ENCODE data around the gene PRRG3.

PRRG3 gene

DNA sequence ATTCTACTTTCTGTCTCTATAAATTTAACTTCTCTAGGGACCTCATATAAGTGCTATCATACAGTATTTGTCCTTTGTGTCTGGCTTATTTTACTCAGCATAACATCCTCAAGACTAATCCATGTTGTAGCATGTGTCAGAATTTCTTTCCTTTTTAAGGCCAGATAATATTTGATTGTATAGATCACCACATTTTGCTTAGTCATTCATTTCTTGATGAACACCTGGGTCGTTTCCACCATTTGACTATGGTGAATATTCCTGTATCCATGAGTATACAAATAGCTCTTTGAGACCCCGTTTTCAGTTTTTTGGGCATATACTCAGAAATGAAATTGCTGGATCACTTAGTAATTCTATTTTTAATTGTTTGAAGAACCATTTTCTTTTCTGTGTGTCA, 51.2 kb downstream of the PRRG3 start:
- no peak for DNase-seq

DNA sequence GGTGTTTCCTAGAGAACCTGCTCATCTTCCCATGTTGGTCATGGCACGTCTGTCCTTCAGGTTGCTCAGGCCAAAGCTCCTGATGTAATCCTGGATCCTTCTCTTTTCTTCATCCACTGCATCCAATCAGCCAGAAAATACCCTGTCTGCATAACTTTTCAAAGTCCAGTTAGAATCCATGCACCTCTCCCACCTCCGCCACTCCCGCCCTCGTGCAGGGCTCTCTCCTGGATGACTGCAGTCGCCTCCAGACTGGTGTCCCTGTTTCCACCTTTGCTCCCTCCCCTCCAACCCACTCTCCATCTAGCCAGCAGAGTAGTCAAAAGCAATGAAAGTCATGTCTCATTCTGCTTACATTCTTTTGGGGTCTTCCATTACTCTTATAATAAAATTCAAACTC, 55.3 kb downstream of the PRRG3 start:
- DNase-seq: no peak

DNA sequence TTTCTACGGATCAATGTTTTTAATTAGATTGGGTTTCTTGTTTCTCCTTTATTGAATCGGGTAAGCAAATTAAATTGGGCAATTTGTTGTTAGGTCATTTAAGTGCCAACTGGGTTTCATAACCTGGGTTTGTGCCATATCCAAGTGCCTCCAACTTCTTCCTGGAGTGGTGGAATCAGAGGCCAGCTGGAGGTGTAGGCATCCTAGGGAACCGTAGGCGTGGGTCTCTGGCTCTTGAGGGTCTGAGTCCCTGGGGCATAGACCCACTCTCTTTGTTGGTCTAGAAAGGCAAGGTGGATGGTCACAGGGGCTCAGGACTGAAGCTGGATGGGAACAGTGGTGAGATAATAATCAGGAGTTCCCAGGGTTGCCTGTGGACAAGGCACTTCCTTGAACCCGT, 57.6 kb downstream of the PRRG3 start:
- no peak for DNase-seq

DNA sequence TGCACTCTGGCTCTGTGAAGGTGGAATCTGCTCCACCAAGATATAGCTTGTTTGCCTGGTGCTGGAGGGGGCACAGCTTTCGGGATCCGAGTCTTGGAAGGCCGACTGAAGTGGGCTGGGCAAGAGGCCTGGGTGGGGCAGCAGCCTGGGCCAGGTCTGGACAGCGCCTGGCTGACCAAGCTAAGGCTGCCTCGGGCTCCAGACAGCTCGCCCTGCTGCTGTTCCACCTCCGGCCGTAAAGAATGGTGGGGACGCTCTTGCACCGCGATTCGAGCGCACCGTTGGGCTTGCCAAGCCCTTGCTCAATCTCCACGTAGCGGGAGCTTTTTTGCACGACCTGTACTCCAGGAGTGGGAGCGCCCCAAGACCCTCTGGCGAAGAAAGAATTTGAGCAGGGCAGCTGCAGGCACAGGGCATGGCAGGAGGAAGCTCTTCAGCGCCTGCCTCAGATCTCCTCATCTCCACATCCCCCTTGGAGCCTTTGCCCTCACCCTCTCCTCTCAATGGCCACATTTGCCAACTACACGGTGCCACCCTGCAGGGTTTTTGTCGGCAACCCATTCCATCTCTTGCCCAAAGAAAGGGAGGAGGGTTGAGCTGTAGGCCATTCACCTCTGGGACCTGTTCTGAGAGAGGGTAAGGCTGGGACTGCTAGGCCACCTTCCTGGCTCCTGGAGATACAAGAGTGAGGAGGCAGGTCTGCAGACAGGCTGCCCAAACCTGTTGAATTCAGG, 58.2 kb downstream of the PRRG3 start:
- no peak for DNase-seq

DNA sequence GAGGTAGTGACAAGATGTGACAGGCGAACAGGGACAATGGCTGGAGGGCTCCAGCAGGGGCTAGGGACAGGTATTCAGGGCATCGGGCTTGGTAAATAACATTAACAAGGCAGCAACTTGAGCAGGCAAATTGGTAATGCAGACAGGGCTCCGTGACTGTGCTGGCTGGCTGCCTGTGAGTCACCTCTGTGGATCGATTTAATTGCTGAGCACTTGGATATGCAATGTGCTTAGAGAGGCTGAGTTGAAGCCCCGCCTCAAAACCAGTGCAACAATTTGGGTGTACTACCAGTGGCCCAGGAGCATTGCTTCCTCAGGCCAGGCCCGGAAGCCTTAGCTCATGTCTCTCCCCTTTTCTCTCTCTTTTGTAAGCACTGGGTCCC, 58.8 kb downstream of the PRRG3 start:
- DNase-seq: no peak

DNA sequence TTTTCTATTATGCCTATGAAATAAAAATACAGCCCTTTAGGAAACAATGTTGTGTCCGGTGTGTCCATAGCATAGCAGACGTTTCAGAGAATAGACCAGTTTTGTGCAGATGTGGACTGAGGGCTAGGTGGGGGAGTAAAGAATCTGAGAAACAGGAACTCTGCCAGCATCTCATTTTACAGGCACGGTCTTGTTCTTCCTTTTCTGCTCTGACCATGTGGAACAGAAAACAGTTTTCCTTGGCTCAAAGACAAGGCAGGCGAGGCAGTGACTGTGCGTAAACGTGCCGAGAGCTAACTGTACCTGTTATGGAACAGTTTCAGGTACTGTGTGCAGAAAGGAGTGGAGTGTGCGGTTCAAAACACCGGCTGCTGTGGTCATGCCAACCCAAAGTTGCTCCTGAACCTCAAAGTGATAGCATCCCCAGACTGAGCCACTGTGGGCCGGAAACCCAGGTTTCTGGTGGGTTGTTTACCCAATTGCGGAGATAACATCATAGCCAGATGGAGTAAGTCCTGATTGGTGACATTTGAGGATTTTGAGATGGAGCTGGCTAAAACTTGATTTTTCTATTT, 59.5 kb downstream of the PRRG3 start:
- DNase-seq: no peak
